ENCODE results near the gene MACF1.

The MACF1 gene

GRCh38 chr1:39277879-39278278 is 73.4 kb downstream of the MACF1 start:
- H3K36me3 ChIP-seq (ENCODE audit: control insufficient read depth in 1 of 2, insufficient read depth in 2 of 2, low read depth in 1 of 2, low read length in 2 of 2), result peaks cover 3 to 9% of the 10 kb centered on the region in 2 experiments
- H2BK5ac ChIP-seq (ENCODE audit: low read depth, low read length, poor library complexity, severe bottlenecking), result no peak overlapping the region
- H2BK12ac ChIP-seq (ENCODE audit: low read length in 2 of 2), result no peak overlapping the region
- H3K14ac ChIP-seq (ENCODE audit: low read length in 2 of 2), result no peak overlapping the region
- H4K8ac ChIP-seq (ENCODE audit: low read length), result no peak overlapping the region
- H3K23ac ChIP-seq (ENCODE audit: low read length in 2 of 2), result no peak overlapping the region
- no peak overlapping the region for H4K91ac ChIP-seq (ENCODE audit: low read length)
- no peak overlapping the region for H3K9ac ChIP-seq (ENCODE audit: low read length)
- no peak overlapping the region for H3K4ac ChIP-seq (ENCODE audit: low read depth in 1 of 2, low read length in 2 of 2)
- H3K27ac ChIP-seq (ENCODE audit: low read length, poor library complexity, severe bottlenecking), result no peak overlapping the region
- no peaks in the 10 kb centered on the region for H3K27me3 ChIP-seq (ENCODE audit: control insufficient read depth in 1 of 2, insufficient read depth in 1 of 2, low read length in 2 of 2)
- no peak overlapping the region for H3K18ac ChIP-seq (ENCODE audit: low read depth in 1 of 2, low read length in 2 of 2)
- H3K4me3 ChIP-seq (ENCODE audit: insufficient read depth in 1 of 2, low read depth in 1 of 2, low read length in 2 of 2), result no peak overlapping the region
- H2BK120ac ChIP-seq (ENCODE audit: low read depth, low read length), result no peak overlapping the region
- H2AK5ac ChIP-seq (ENCODE audit: low read length, severe bottlenecking), result no peak overlapping the region
- H3K4me2 ChIP-seq (ENCODE audit: low read length, poor library complexity, severe bottlenecking), result no peak overlapping the region
- H2AFZ ChIP-seq (ENCODE audit: low read depth, low read length), result no peak overlapping the region
- DNase-seq, result no peak
- H3K9me3 ChIP-seq (ENCODE audit: control insufficient read depth, low read length), result no peaks in the 10 kb centered on the region
- peaks cover 11% of the 10 kb centered on the region for H3K79me1 ChIP-seq (replicated peaks; ENCODE audit: low read length, poor library complexity, severe bottlenecking)
- H3K4me1 ChIP-seq (ENCODE audit: control insufficient read depth, insufficient read depth, low read depth, low read length), result peaks cover 4% of the 10 kb centered on the region
- no peak overlapping the region for H2BK15ac ChIP-seq (ENCODE audit: low read depth, poor library complexity, severe bottlenecking)

DNA sequence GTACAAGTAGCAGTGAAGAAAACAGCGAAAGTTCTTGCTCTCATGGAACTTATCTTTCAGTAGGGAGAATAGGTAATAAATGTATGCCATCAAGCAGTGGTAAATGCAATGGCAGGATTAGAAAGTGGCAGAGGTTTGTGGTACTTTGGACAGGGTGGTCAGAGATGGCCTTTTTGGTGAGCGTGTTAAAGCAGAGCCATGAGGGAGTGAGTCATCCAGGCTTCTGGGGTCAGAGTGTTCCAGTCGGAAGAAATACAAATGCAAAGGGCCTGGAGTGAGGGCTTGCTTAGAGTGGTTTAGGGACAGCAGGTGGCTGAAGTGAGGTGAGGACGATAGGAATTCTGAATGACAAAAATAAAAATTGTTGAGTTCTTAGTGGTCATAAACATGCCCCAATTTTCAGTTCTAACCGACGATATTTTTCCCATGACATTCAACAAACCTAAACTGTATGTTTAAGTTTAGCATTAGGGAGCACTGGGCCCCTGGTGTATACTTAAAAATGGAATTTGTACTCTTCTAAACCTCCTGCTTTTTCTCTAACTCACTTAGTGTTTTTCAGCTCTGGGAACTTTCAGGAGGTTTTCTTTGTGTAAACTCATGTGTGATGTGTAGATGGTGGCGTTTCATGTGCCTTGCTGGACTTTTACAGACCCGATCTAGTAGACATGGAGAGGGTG is 78.2 kb downstream of the MACF1 start:
- H3K27ac ChIP-seq (ENCODE audit: low read length, poor library complexity, severe bottlenecking), result no peak overlapping the region
- H3K4me2 ChIP-seq (ENCODE audit: low read length, poor library complexity, severe bottlenecking), result no peak overlapping the region
- no peak overlapping the region for H2BK12ac ChIP-seq (ENCODE audit: low read length in 2 of 2)
- H3K18ac ChIP-seq (ENCODE audit: low read depth in 1 of 2, low read length in 2 of 2), result peak overlapping the region in 1 of 2 experiments; percentile 35
- no peak overlapping the region for H2BK15ac ChIP-seq (ENCODE audit: low read depth, poor library complexity, severe bottlenecking)
- peaks cover 23 to 56% of the 10 kb centered on the region in 2 experiments for H3K36me3 ChIP-seq (ENCODE audit: control insufficient read depth in 1 of 2, insufficient read depth in 2 of 2, low read depth in 1 of 2, low read length in 2 of 2)
- DNase-seq, result peak; percentile 81
- no peak overlapping the region for H4K91ac ChIP-seq (ENCODE audit: low read length)
- no peaks in the 10 kb centered on the region for H3K27me3 ChIP-seq (ENCODE audit: control insufficient read depth in 1 of 2, insufficient read depth in 1 of 2, low read length in 2 of 2)
- H3K9me3 ChIP-seq (ENCODE audit: control insufficient read depth, low read length), result no peaks in the 10 kb centered on the region
- no peak overlapping the region for H3K4ac ChIP-seq (ENCODE audit: low read depth in 1 of 2, low read length in 2 of 2)
- WGBS, result 63% methylated on average over 5 of the region's 8 CpGs
- H3K4me3 ChIP-seq (ENCODE audit: insufficient read depth in 1 of 2, low read depth in 1 of 2, low read length in 2 of 2), result no peak overlapping the region
- H2AFZ ChIP-seq (ENCODE audit: low read depth, low read length), result no peak overlapping the region
- H4K8ac ChIP-seq (ENCODE audit: low read length), result no peak overlapping the region
- peaks cover 2% of the 10 kb centered on the region for H3K4me1 ChIP-seq (ENCODE audit: control insufficient read depth, insufficient read depth, low read depth, low read length)
- no peak overlapping the region for H2AK5ac ChIP-seq (ENCODE audit: low read length, severe bottlenecking)
- no peak overlapping the region for H3K9ac ChIP-seq (ENCODE audit: low read length)
- peaks cover 19% of the 10 kb centered on the region for H3K79me1 ChIP-seq (replicated peaks; ENCODE audit: low read length, poor library complexity, severe bottlenecking)
- no peak overlapping the region for H2BK120ac ChIP-seq (ENCODE audit: low read depth, low read length)
- H2BK5ac ChIP-seq (ENCODE audit: low read depth, low read length, poor library complexity, severe bottlenecking), result no peak overlapping the region
- no peak overlapping the region for H3K23ac ChIP-seq (ENCODE audit: low read length in 2 of 2)
- H3K14ac ChIP-seq (ENCODE audit: low read length in 2 of 2), result no peak overlapping the region

DNA sequence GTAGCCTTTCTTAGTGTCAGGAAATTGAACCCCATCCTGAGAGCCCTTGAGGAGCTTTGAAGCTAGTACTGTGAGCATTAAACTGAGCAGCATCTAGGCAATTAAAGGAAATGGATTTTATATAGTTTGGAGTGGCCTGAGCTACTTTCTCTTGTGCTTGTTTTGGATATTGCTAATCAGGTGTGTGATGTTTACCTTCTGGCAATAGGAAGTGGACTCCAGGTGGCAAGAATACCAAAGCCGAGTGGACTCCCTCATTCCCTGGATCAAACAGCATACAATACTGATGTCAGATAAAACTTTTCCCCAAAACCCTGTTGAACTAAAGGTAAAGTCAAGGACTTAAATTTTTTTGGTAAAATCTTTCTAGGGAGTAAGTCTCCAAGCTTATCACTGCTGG is 79.4 kb downstream of the MACF1 start:
- Histone ChIP-seq H3K14ac (ENCODE audit: low read length in 2 of 2) (no peak overlapping the region), H3K18ac (ENCODE audit: low read depth in 1 of 2, low read length in 2 of 2) (no peak overlapping the region), H3K79me1 (replicated peaks; ENCODE audit: low read length, poor library complexity, severe bottlenecking) (peaks cover 17% of the 10 kb centered on the region), H3K4me1 (ENCODE audit: control insufficient read depth, insufficient read depth, low read depth, low read length) (peaks cover 2% of the 10 kb centered on the region), H3K9me3 (ENCODE audit: control insufficient read depth, low read length) (no peaks in the 10 kb centered on the region), H2BK15ac (ENCODE audit: low read depth, poor library complexity, severe bottlenecking) (no peak overlapping the region), H4K91ac (ENCODE audit: low read length) (no peak overlapping the region), H3K36me3 (ENCODE audit: control insufficient read depth in 1 of 2, insufficient read depth in 2 of 2, low read depth in 1 of 2, low read length in 2 of 2) (peaks cover 30 to 64% of the 10 kb centered on the region in 2 experiments), H2AFZ (ENCODE audit: low read depth, low read length) (no peak overlapping the region), H3K4me2 (ENCODE audit: low read length, poor library complexity, severe bottlenecking) (no peak overlapping the region), H3K4ac (ENCODE audit: low read depth in 1 of 2, low read length in 2 of 2) (no peak overlapping the region), H2BK5ac (ENCODE audit: low read depth, low read length, poor library complexity, severe bottlenecking) (no peak overlapping the region), H2BK120ac (ENCODE audit: low read depth, low read length) (no peak overlapping the region), H3K27ac (ENCODE audit: low read length, poor library complexity, severe bottlenecking) (no peak overlapping the region), H3K9ac (ENCODE audit: low read length) (no peak overlapping the region), H2AK5ac (ENCODE audit: low read length, severe bottlenecking) (no peak overlapping the region), H3K4me3 (ENCODE audit: insufficient read depth in 1 of 2, low read depth in 1 of 2, low read length in 2 of 2) (no peak overlapping the region), H3K27me3 (ENCODE audit: control insufficient read depth in 1 of 2, insufficient read depth in 1 of 2, low read length in 2 of 2) (no peaks in the 10 kb centered on the region), H3K23ac (ENCODE audit: low read length in 2 of 2) (no peak overlapping the region), H2BK12ac (ENCODE audit: low read length in 2 of 2) (no peak overlapping the region), H4K8ac (ENCODE audit: low read length) (no peak overlapping the region)
- no CpG with 5 or more reads among the region's 1 CpG for WGBS
- no peak for DNase-seq

DNA sequence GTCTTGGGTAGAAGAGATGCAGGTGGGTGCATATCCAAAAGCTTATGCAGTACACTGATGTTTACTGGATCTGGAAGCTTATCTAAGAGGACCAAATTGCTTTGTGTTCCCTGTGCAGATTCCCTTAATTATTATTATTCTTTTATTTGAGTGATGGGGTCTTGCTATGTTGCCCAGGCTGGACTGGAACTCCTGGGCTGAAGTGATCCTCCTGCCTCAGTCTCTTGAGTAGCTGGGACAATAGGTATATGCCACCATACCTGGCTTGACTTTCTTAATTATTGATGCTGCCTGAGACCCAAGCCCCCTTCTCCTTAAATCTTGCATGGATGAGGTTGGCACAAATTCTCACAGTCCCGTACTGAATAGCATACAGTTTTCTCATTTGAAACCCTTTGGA is 83.0 kb downstream of the MACF1 start:
- H3K18ac ChIP-seq (ENCODE audit: low read depth in 1 of 2, low read length in 2 of 2), result no peak overlapping the region
- peaks cover 21% of the 10 kb centered on the region for H3K79me1 ChIP-seq (replicated peaks; ENCODE audit: low read length, poor library complexity, severe bottlenecking)
- no peaks in the 10 kb centered on the region for H3K9me3 ChIP-seq (ENCODE audit: control insufficient read depth, low read length)
- no peak overlapping the region for H3K23ac ChIP-seq (ENCODE audit: low read length in 2 of 2)
- H2BK12ac ChIP-seq (ENCODE audit: low read length in 2 of 2), result no peak overlapping the region
- no peak overlapping the region for H2BK120ac ChIP-seq (ENCODE audit: low read depth, low read length)
- no peak overlapping the region for H3K4me2 ChIP-seq (ENCODE audit: low read length, poor library complexity, severe bottlenecking)
- H4K8ac ChIP-seq (ENCODE audit: low read length), result no peak overlapping the region
- H3K4me3 ChIP-seq (ENCODE audit: insufficient read depth in 1 of 2, low read depth in 1 of 2, low read length in 2 of 2), result no peak overlapping the region
- no peak overlapping the region for H2AK5ac ChIP-seq (ENCODE audit: low read length, severe bottlenecking)
- no peak overlapping the region for H2AFZ ChIP-seq (ENCODE audit: low read depth, low read length)
- no peak overlapping the region for H3K4ac ChIP-seq (ENCODE audit: low read depth in 1 of 2, low read length in 2 of 2)
- H3K9ac ChIP-seq (ENCODE audit: low read length), result no peak overlapping the region
- no peaks in the 10 kb centered on the region for H3K27me3 ChIP-seq (ENCODE audit: control insufficient read depth in 1 of 2, insufficient read depth in 1 of 2, low read length in 2 of 2)
- H3K27ac ChIP-seq (ENCODE audit: low read length, poor library complexity, severe bottlenecking), result no peak overlapping the region
- no peak overlapping the region for H2BK15ac ChIP-seq (ENCODE audit: low read depth, poor library complexity, severe bottlenecking)
- peaks cover 1% of the 10 kb centered on the region for H3K4me1 ChIP-seq (ENCODE audit: control insufficient read depth, insufficient read depth, low read depth, low read length)
- H3K14ac ChIP-seq (ENCODE audit: low read length in 2 of 2), result no peak overlapping the region
- H2BK5ac ChIP-seq (ENCODE audit: low read depth, low read length, poor library complexity, severe bottlenecking), result no peak overlapping the region
- no CpG with 5 or more reads among the region's 1 CpG for WGBS
- H4K91ac ChIP-seq (ENCODE audit: low read length), result no peak overlapping the region
- no peak for DNase-seq
- H3K36me3 ChIP-seq (ENCODE audit: control insufficient read depth in 1 of 2, insufficient read depth in 2 of 2, low read depth in 1 of 2, low read length in 2 of 2), result peaks cover 35 to 74% of the 10 kb centered on the region in 2 experiments

All from mesenchymal stem cell (in vitro differentiated cells and primary cell).